GM12878 (cell line): ENCODE data around the gene SOX18. TPM values are rescaled to one million over a fixed set of nuclear protein-coding genes. Genes with fewer than 3 reads are reported as not detected.

Experiments used
- ATAC-seq: fragments of 200-7000 bp; cut with Tn5 transposase; 3 replicates; pipeline ENCODE4 v1.9.1; 2020; ENCODE audit warnings: mild to moderate bottlenecking, moderate library complexity
- BruUV-seq: library from RNA; stranded (reverse); fragments of 400-500 nt; replicated peaks from 2 replicates; lab custom pipeline; 2021; lab: Mats Ljungman, UMichigan
- CTCF ChIA-PET: fragments of 300-600 bp; sonication (Branson Sonifier 250); formaldehyde crosslinking; extraction: SDS; loops from one replicate; lab custom pipeline; 2021; ENCODE audit warnings: inconsistent platforms; lab: Yijun Ruan, JAX
- POLR2A ChIA-PET: fragments of 350-600 bp; formaldehyde crosslinking; extraction: SDS; loops from one replicate; lab custom pipeline; 2021; ENCODE audit warnings: inconsistent platforms; lab: Charles Lee
- RAD21 ChIA-PET: fragments of 300-600 bp; sonication (Branson Sonifier 250); formaldehyde crosslinking; loops from one replicate; lab custom pipeline; 2023; ENCODE audit warnings: antibody characterized with exemption; ENCODE audit not compliant: unreplicated experiment; lab: Charles Lee
- SMC1A ChIA-PET: fragments of 300-600 bp; sonication (Branson Sonifier 250); formaldehyde crosslinking; loops from one replicate; lab custom pipeline; 2023; ENCODE audit not compliant: unreplicated experiment, uncharacterized antibody; lab: Charles Lee
- DNase-seq: peaks from one replicate; pipeline ENCODE4 v3.0.0-alpha.2; 2011; ENCODE audit warnings: low read depth, low spot score
- FAIRE-seq: peaks from 3 replicates; lab custom pipeline; 2011; peaks lifted over from hg19 to GRCh38; lab: Jason Lieb, UNC
- H2AFZ ChIP-seq: 2 replicates; pipeline ENCODE4 v1.6.0; 2011; ENCODE audit warnings: low read depth, low read length, control low read depth; ENCODE audit not compliant: control insufficient read depth
- H3K27ac ChIP-seq: 2 replicates; pipeline ENCODE4 v1.5.1; 2011; ENCODE audit warnings: control low read depth; ENCODE audit not compliant: control insufficient read depth, insufficient read depth
- H3K27me3 ChIP-seq, 2 experiments: replicated peaks in 1 of 2; 2 replicates each; pipeline versions ENCODE4 v1.6.0 to v1.6.1; 2011; ENCODE audit warnings: low read length in 1 of 2; ENCODE audit not compliant: control insufficient read depth in 2 of 2, insufficient read depth in 2 of 2
- H3K36me3 ChIP-seq, 2 experiments: 2 replicates each; pipeline ENCODE4 v1.5.1; 2011; ENCODE audit warnings: low read length in 1 of 2; ENCODE audit not compliant: control insufficient read depth in 2 of 2, insufficient read depth in 2 of 2
- H3K4me1 ChIP-seq: 2 replicates; pipeline ENCODE4 v1.6.1; 2011; ENCODE audit warnings: mild to moderate bottlenecking, low read length, moderate library complexity, mixed read lengths; ENCODE audit not compliant: control insufficient read depth, insufficient read depth
- H3K4me2 ChIP-seq: 2 replicates; pipeline ENCODE4 v1.6.0; 2011; ENCODE audit warnings: control low read depth; ENCODE audit not compliant: control insufficient read depth, insufficient read depth
- H3K4me3 ChIP-seq: fragments of 200-600 bp; sonication (generic); 2 replicates; pipeline ENCODE4 v1.5.1; 2016
- H3K79me2 ChIP-seq: 2 replicates; pipeline ENCODE4 v1.6.0; 2011; ENCODE audit warnings: low read length; ENCODE audit not compliant: control insufficient read depth, insufficient read depth
- H3K9ac ChIP-seq: 2 replicates; pipeline ENCODE4 v1.8.0; 2011; ENCODE audit warnings: low read length, control low read depth, mixed read lengths; ENCODE audit not compliant: control insufficient read depth, insufficient read depth
- H3K9me3 ChIP-seq: replicated peaks from 3 replicates; pipeline ENCODE4 v1.5.1; 2011; ENCODE audit warnings: mild to moderate bottlenecking, low read length; ENCODE audit not compliant: control insufficient read depth, insufficient read depth
- H4K20me1 ChIP-seq: 2 replicates; pipeline ENCODE4 v1.6.0; 2011; ENCODE audit not compliant: control insufficient read depth, insufficient read depth
- JUND ChIP-seq: IDR thresholded peaks from 2 replicates; pipeline ENCODE4 v1.6.1; 2012; ENCODE audit warnings: low read depth, mild to moderate bottlenecking, low read length, improper control_type of control experiment, moderate library complexity
- MXI1 ChIP-seq: fragments of 150-350 bp; IDR thresholded peaks from 2 replicates; pipeline ENCODE4 v1.6.1; 2011; ENCODE audit warnings: low read depth, mild to moderate bottlenecking, inconsistent platforms, low read length, improper control_type of control experiment
- POLR2AphosphoS2 ChIP-seq: IDR thresholded peaks from 2 replicates; pipeline ENCODE4 v1.6.1; 2011; ENCODE audit warnings: low read depth, mild to moderate bottlenecking, low read length, improper control_type of control experiment, moderate library complexity
- WGBS: methylation state at CpG from one replicate; pipeline ENCODE4 v1.1.6; 2016; ENCODE audit warnings: low lambda C conversion rate; ENCODE audit not compliant: insufficient replicate concordance, insufficient coverage; ENCODE audit errors: missing lambda C conversion rate; 5-methylcytosine and 5-hydroxymethylcytosine counted together
- in situ Hi-C: fragments of 300-500 bp; cut with MboI; formaldehyde crosslinking; loops from 9 replicates; pipeline ENCODE4 v1.14.3; 2018; ENCODE audit warnings: mixed read lengths
- intact Hi-C: fragments of 100-400 bp; cut with micrococcal nuclease; formaldehyde crosslinking; loops from one replicate; pipeline ENCODE4 v1.14.2; 2022; ENCODE audit not compliant: unreplicated experiment
- polyA plus RNA-seq, 11 experiments: library from polyadenylated mRNA; depleted of rRNA in 4 of 11; unstranded in 6 of 11; stranded (reverse) in 5 of 11; fragments of >200 nt; fragmentation: Nextera tagmentation in 4 of 11; fragmentation: Illumina TruSeq in 1 of 11; extraction: Ambion mirVana in 4 of 11; extraction: Trizol in 1 of 11; gene quantifications; 1 replicate in 1 of 11; 2 replicates in 10 of 11; pipeline versions ENCODE4 v1.2.1 to v1.2.3, GENCODE V29; 2011 to 2016; ENCODE audit warnings: inconsistent platforms in 2 of 11, missing spikeins in 2 of 11, low read depth in 1 of 11
- total RNA-seq, 4 experiments: library from RNA; depleted of rRNA in 3 of 4; stranded (reverse); fragments of >200 nt in 3 of 4; fragmentation: Illumina TruSeq in 1 of 4; extraction: Trizol in 1 of 4; gene quantifications; 2 replicates each; pipeline versions ENCODE4 v1.2.1 to v1.2.3, GENCODE V29; 2013 to 2021
- TF ChIP-seq, protein P1 (sequence below): IDR thresholded peaks from 2 replicates; pipeline ENCODE4 v1.6.1; 2011; ENCODE audit warnings: borderline replicate concordance, low read depth, mild to moderate bottlenecking, moderate library complexity, low read length; ENCODE audit not compliant: insufficient read depth, poor library complexity, severe bottlenecking

The SOX18 gene
- total and polyA plus RNA-seq, 10 of the 15 experiments (the other 5 are each of a cell fraction or from before 2014, with no cell fraction given) = 0.05 to 5.6 (median 0.28) TPM; not detected in 3

DNA sequence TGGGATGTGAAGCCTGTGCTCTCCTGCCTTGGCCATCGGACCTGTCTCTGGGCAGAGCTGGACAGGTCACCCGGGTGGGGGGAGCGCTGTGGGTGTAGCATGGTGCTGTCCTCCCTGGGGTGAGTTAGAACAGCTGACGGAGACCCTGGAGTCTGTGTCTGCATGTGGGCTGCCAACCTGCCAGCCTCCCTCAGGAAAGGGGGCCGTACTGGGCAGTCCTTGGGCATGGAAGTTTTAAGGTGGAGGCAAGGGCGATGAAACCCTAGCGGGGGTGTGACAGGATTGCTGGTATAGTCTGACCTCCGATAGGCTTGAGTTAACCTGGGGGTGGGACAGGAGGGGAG, 2.4 kb downstream of the SOX18 start:
- BruUV-seq = no TSS peak
- SMC1A ChIA-PET = interaction anchor here (1.6 kb wide), 1 partner anchor 10 kb away, joined by 3 read pairs; the partner anchor contains the start of gene C20orf204
- ATAC-seq (no peak), FAIRE-seq (no peak), DNase-seq (no peak)
- RAD21 ChIA-PET = no interaction called here
- Histone ChIP-seq H3K36me3 (no peaks in the 10 kb centered on the region), H3K9ac (no peak overlapping the region), H3K4me3 (no peak overlapping the region), H3K9me3 (no peaks in the 10 kb centered on the region), H4K20me1 (no peaks in the 10 kb centered on the region), H3K4me2 (no peak overlapping the region), H2AFZ (no peak overlapping the region), H3K4me1 (no peaks in the 10 kb centered on the region), H3K27ac (no peak overlapping the region), H3K79me2 (no peaks in the 10 kb centered on the region), H3K27me3 (peaks cover 4 to 14% of the 10 kb centered on the region in 2 experiments; a peak in 3 of 4 replicates)
- POLR2A ChIA-PET = interaction anchor here (1.0 kb wide), 1 partner anchor 22 kb away, joined by 3 read pairs; no protein-coding TSS in a partner anchor
- in situ Hi-C loops (no loop called here), intact Hi-C loops (no loop called here)
- TF ChIP-seq MXI1 = no peak
- 0 out of 2 replicates have a peak, but pooled peaks have one; percentile 55 for TF ChIP-seq POLR2AphosphoS2
- 74% methylated on average over 8 of the region's 8 CpGs for WGBS
- CTCF ChIA-PET = interaction anchor here (1.1 kb wide), 1 partner anchor 12 kb away, joined by 3 read pairs; no protein-coding TSS in a partner anchor

DNA sequence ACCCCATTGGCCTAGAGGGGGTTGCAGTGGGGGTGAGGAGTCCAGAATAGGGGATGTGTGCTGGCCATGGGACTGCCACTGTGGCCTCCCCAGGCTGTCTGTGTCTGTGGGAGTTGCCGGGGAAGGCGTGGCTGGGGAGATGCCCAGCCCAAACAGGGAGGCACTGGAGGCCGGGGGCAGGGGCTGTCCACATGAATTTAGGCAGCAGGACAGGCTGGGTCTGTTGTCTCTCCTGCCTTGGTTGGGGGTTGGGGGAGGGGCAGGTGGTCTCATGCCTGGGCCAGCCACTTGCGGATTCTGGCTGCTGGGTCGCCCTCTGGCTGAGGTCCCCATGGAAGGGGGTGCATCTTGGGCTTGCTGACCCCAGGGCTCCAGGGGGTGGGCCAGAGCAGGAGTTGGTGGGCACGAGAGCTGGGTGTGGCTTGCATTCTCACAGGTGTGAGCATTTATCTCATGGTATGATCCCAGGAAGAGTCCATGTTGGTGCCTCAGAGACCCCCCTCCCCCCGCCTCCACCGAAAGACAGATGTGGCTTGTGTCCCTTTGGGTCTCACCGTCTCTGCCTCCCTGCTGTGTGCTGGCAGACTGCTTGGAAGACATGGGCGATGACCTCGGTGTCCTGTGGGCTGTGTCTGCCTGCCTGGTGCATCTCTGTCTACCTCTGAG, 4.0 kb downstream of the SOX18 start:
- Histone ChIP-seq H2AFZ (no peak overlapping the region), H3K79me2 (no peaks in the 10 kb centered on the region), H3K4me1 (peaks cover 6% of the 10 kb centered on the region; the same call in 1 of the 2 replicates), H3K9ac (no peak overlapping the region), H4K20me1 (no peaks in the 10 kb centered on the region), H3K9me3 (no peaks in the 10 kb centered on the region), H3K4me3 (no peak overlapping the region), H3K36me3 (no peaks in the 10 kb centered on the region), H3K27ac (no peak overlapping the region), H3K27me3 (peaks cover 4 to 10% of the 10 kb centered on the region in 2 experiments; a peak in 3 of 4 replicates), H3K4me2 (no peak overlapping the region)
- ATAC-seq (no peak), DNase-seq (no peak), FAIRE-seq (no peak)
- intact Hi-C loops (no loop called here), in situ Hi-C loops (no loop called here)
- TF ChIP-seq JUND = no peak
- TF ChIP-seq, protein P1, sequence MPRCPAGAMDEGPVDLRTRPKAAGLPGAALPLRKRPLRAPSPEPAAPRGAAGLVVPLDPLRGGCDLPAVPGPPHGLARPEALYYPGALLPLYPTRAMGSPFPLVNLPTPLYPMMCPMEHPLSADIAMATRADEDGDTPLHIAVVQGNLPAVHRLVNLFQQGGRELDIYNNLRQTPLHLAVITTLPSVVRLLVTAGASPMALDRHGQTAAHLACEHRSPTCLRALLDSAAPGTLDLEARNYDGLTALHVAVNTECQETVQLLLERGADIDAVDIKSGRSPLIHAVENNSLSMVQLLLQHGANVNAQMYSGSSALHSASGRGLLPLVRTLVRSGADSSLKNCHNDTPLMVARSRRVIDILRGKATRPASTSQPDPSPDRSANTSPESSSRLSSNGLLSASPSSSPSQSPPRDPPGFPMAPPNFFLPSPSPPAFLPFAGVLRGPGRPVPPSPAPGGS = peak; percentile 8
- no TSS peak for BruUV-seq
- ChIA-PET POLR2A (interaction anchor here (0.7 to 1.0 kb wide), 2 partner anchors 11 to 306 kb away, joined by 3 read pairs; partner anchors contain the start of gene SLC2A4RG), RAD21 (no interaction called here), SMC1A (no interaction called here), CTCF (interaction anchor here (9.1 kb wide), 1 partner anchor 11 kb away, joined by 108 read pairs; no protein-coding TSS in a partner anchor)
- WGBS = 21% methylated on average over 11 of the region's 11 CpGs
